GM19395 (cell line): ENCODE measurements around the gene POLD1.
"Not testable (repeated sequence)": the region's sequence is repeated elsewhere in the genome, so short reads cannot be mapped to it uniquely, and the experiment has no call there.

Experiments
- ATAC-seq: cut with Tn5 transposase; IDR thresholded peaks from one replicate; pipeline ENCODE4 v1.9.1; 2021; ENCODE audit warnings: mild to moderate bottlenecking, moderate library complexity; ENCODE audit not compliant: unreplicated experiment

Gene POLD1

DNA sequence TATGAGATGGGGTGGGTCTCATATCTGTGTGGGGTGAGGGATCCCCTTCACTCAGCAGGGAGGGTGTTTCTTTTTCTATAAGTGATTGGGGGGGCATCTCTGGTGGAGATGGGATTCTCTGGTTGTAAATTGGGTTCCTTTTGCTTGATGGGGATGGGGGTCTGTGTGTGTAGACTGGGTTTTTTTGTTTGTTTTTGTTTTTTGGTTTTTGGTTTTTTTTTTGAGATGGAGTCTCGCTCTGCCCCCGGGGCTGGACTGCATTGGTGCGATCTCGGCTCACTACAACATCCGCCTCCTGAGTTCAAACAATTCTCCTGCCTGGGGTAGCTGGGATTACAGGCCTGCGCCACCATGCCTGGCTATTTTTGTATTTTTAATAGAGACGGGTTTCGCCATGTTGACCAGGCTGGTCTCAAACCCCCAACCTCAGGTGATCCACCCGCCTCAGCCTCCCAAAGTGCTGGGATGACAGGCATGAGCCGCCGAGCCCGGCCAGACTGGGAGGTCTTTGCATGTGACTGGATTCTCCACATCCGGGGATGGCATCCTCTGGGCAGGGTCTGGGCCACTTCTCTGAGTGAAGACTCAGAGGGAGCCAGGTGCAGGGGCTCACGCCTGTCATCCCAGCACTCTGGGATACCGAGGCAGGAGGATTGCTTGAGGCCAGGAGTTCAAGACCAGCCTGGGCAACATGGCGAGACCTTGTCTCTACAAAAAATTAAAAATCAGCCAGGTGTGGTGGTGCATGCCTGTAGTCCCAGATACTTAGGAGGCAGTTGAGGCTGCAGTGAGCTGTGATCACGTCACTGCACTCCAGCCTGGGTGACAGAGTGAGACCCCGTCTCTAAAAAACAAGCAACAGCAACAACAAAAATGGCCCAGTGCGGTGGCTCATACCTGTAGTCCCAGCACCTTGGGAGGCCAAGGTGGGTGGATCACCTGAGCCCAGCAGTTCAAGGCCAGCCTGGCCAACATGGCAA is 49.3 kb downstream of the POLD1 start:
- no peak for ATAC-seq

GRCh38 chr19:50434525-50434924 is 50.4 kb downstream of the POLD1 start:
- ATAC-seq: no peak

DNA sequence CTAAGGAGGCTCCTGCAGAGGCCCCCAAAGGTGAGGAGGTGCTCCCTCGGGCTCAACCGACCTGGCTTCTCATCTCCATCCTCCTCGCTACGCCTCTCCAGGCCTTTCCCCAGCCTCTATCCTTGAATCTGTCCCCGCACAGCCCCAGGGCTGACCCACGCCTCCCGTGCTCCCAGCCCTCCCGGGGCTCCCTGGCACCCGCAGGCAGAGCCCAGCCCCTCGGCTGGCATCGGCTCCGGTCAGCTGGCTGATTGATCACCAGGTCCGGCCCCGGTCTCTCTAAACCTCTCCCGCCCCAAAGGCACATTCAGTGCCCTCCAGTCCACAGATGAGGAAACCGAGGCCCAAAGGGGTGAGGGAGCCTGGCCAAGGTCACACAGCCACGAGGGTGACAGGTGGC is 51.1 kb downstream of the POLD1 start:
- no peak for ATAC-seq

GRCh38 chr19:50435627-50436026 is 51.5 kb downstream of the POLD1 start:
- no peak for ATAC-seq

DNA sequence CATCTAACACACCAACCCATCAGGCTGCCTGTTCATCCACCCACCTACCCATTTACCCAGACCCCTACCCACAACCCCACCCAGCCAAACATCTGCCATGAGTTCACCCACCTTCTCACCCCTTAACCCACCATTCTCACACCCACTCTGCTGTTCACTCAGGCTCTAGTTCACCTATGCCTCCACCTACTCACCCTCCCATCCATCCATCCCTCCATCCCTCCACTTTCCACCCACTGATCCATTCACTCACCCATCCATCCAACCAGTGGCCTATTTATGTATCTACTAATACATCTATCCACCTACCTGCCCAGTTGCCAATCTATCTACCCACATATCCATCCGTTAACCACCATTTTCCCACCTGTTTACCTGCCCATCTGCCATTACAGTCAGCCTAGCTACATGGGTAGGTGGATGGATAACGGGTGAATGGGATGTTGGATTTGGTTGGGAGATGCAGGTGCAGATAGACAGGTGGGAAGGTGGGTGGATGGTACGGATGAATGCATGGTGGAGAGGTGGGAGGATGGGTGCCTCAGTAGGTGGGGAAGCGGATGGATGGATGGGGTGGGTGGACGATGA is 53.8 kb downstream of the POLD1 start:
- no peak for ATAC-seq

GRCh38 chr19:50439130-50439529 is 55.0 kb downstream of the POLD1 start:
- not testable (repeated sequence) for ATAC-seq

DNA sequence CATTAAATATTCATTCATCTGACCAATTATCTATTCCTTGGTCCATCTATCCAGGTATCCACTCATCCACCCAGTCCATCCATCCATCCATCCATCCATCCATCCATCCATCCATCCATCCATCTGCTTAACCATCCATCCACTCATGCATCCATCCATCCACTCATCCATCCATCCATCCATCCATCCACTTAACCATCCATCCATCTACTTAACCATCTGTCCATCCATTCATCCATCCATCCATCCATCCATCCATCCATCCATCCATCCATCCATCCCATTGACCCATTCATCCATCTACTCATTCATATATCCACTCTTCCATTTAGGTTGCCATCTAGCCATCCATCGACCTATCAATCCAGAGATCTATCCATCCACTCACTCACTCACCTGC is 59.9 kb downstream of the POLD1 start:
- ATAC-seq: no peak

- ATAC-seq: no peak
These were observed 62.9 kb downstream of the POLD1 start for GRCh38 chr19:50447053-50447452.

DNA sequence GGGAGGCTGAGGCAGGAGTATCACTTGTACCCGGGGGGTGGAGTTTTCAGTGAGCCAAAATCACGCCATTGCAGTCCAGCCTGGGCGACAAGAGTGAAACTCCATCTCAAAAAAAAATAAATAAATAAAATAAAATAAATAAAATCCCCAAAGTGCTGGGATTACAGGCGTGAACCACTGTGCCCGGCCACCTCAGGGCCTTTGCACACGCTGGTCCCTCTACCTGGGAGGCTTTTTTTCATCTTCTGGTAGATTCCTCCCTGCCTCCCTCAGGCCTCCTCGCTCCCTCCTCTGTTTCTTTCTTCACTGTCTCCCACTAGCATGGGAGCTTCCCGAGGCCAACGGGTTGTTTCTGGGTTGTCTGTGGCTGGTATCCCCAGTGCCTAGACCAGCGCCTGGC is 63.6 kb downstream of the POLD1 start:
- ATAC-seq: no peak

DNA sequence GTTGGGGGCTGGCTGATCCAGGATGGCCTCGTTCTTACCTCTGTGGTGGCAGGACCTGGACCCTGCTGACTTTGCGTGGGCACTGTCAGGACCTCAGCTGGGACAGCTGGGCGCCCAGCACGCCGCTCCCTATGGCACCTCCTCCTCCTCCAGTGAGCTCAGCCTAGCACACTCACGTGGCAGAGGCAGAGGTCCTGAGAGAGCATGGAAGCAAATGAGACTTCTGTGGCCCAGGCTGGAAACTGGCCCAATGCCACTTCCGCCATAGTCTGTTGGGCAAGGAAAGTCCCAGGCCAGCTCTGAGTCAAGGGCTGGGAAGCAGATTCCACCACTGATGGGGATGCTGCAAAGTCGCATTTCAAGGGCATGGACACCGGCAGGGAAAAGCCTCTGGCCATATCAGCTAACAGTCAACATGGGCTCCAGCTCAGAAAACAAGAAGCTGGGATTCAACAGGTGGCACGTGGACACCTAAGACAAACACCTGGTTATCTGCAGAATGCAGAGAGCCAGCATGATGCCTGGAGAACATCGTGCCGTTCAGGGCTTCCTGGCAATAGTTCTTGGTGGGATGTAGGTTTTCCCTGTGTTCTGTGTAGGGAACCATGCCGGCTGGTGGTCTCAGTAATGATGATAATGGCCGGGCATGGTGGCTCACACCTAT is 65.2 kb downstream of the POLD1 start:
- no peak for ATAC-seq

DNA sequence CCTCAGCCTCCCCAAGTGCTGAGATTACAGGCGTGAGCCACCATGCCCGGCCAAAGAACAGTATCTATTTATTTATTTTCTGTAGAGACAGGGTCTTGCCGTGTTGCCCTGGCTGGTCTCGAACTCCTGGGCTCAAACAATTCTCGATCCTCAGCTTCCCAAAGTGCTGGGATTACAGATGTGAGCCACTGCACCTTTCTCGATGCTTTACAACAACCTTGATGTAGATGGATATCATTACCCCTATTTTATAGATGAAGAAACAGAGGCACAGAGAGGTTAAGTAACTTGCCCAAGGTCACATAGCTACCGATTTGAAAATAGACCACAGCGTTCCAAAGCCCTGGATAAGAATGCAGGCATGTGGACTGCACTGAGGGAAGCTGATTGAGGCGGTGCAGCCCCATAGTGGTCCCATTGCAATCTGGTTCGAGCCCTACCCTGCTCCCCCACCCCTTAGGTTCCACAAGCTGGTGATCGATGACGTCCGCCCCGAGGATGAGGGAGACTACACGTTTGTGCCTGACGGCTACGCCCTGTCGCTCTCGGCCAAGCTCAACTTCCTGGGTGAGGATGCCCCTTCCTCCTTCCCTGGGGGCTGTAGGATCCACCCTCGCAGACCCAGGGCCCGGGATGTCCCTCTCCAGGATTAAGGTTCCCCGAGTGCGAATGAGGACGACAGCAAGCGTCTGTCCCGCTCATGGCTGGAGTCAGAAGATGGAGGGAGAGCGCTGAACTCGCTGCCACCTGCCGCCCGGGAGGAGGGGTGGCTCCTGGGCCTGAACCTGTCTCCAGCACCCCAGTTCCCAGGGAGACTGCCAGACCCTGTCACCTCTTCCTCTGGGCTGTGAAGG is 66.4 kb downstream of the POLD1 start:
- ATAC-seq: no peak

GRCh38 chr19:50451223-50451534 is 67.0 kb downstream of the POLD1 start:
- no peak for ATAC-seq

GRCh38 chr19:50453243-50453642 is 69.1 kb downstream of the POLD1 start:
- no peak for ATAC-seq

- no peak for ATAC-seq
These were observed 71.8 kb downstream of the POLD1 start for GRCh38 chr19:50455992-50456391.

DNA sequence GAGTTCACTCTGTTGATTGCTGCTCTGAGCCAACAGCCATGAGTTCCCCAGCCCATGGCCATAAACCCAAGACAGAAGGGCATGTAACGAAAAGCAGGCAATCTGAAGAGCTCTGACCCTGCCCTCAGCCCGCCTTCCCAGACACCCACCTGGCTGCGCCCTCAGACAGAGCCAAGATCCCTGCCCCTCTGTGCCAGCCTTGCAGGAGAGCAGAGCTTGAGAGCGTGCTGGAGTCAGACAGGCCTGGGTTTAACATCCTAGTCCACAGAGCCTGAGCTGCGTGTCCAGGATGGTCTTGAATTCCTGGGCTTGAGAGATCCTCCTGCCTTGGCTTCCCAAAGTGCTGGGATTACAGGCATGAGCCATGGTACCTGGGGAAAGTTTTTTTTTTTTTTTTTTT is 73.2 kb downstream of the POLD1 start:
- ATAC-seq: no peak

DNA sequence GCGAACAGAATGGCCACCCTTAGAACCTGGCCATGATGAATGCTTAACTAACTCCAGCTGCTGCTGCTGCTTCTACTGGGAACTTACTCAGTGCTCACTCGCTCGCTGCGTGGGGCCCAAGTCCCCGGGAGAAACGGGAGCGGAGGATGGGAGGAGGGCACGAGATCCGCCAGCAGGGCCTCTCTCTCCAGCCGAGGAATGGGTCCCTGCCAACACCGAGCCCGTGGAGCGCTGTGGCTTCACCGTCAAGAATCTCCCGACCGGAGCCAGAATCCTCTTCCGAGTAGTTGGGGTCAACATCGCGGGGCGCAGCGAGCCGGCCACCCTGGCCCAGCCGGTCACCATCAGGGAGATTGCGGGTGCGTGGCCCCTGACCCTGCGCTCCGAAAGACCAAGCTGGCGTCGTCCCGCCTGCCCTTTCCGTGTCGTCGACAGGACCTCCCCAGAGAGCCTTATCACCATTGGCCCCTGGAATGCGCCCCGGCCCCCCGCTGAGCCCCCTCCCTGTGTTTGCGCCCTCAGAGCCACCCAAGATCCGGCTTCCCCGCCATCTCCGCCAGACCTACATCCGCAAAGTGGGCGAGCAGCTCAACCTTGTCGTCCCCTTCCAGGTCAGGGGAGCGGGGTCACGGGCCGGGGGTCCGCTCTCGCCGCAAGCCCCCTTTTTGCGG is 74.4 kb downstream of the POLD1 start:
- ATAC-seq: no peak

DNA sequence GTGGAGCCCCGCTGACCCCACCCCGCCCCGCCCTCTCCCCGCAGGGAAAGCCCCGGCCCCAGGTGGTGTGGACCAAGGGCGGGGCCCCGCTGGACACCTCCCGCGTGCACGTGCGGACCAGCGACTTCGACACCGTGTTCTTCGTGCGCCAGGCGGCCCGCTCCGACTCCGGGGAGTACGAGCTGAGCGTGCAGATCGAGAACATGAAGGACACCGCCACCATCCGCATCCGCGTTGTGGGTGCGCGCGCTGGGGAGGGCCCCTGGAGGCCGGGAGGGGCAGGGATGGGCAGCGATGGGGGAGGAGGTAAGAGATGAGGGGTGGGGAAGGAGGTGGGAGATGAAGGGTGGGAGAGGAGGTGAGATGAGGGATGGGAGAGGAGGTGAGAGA is 74.9 kb downstream of the POLD1 start:
- no peak for ATAC-seq

- ATAC-seq: no peak
These were observed 75.5 kb downstream of the POLD1 start for GRCh38 chr19:50459638-50460037.

DNA sequence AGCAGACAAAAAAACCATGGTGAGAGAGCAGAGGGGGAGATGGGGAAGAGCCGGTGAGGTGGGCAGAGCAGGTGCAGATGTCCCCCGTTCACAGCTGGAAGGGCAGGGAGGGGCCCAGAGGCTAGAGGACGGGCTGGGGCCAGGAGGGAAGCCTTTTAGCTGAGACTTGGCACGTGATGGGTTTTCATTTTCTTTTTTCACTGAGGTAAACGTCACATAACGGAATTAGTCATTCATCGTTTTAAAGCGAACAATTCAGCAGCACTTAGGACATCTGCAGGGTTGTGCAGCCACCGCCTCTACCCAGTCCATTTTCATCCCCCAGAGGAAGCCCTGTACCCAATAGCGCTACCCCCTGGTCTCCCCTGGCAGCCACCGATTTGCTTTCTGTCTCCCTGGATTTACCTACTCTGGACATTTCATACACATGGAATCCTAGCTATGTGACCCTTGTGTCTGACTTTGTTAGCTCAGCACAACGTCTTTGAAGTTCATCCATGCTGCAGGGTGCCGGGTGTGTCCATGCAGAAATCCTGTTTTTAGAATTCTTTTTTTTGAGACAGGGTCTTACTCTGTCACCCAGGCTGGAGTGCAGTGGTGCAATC is 76.1 kb downstream of the POLD1 start:
- peak; percentile 79 for ATAC-seq
